Measurements from ENCODE around the gene KLHL29.
"Not testable (repeated sequence)": the region's sequence is repeated elsewhere in the genome, so short reads cannot be mapped to it uniquely, and the experiment has no call there.

Gene KLHL29

DNA sequence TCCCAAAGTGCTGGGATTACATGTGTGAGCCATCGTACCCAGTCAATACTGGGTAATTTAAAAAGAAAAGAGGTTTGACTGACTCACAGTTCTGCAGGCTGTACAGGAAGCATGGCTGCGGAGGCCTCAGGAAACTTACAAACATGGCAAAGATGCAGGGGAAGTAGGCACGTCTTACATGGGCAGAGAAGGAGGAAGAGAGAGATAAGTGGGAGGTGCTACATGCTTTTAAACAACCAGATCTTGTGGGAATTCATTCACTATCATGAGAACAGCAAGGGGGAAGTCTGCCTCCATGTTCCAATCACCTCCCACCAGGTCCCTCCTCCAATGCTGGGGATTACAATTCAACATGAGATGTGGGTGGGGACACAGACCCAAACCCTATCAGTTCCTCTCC lies 349.4 kb downstream of the KLHL29 start:
- no peaks in the 10 kb centered on the region for H3K9me3 ChIP-seq (ENCODE audit: control insufficient read depth in 1 of 2, low read length in 2 of 2)
- H3K9ac ChIP-seq (ENCODE audit: low read depth in 1 of 2, low read length in 2 of 2) = no peak overlapping the region
- H3K27me3 ChIP-seq (ENCODE audit: control insufficient read depth in 1 of 2, insufficient read depth in 2 of 2, low read length in 2 of 2) = no peaks in the 10 kb centered on the region
- no peaks in the 10 kb centered on the region for H3K4me1 ChIP-seq (ENCODE audit: control insufficient read depth in 1 of 2, insufficient read depth in 2 of 2, low read length in 2 of 2)
- peaks cover 0 to 15% of the 10 kb centered on the region in 2 donors for H3K36me3 ChIP-seq (ENCODE audit: control insufficient read depth in 1 of 2, insufficient read depth in 2 of 2, low read length in 2 of 2)
- H3K4me3 ChIP-seq (ENCODE audit: low read depth in 1 of 2, low read length in 2 of 2) = no peak overlapping the region
- no peak overlapping the region for H3K27ac ChIP-seq (ENCODE audit: low read depth, low read length)

- not testable (repeated sequence) for H3K4me1 ChIP-seq (ENCODE audit: control insufficient read depth in 1 of 2, insufficient read depth in 2 of 2, low read length in 2 of 2); H3K9me3 ChIP-seq (ENCODE audit: control insufficient read depth in 1 of 2, low read length in 2 of 2); H3K27ac ChIP-seq (ENCODE audit: low read depth, low read length); H3K27me3 ChIP-seq (ENCODE audit: control insufficient read depth in 1 of 2, insufficient read depth in 2 of 2, low read length in 2 of 2); H3K9ac ChIP-seq (ENCODE audit: low read depth in 1 of 2, low read length in 2 of 2); H3K4me3 ChIP-seq (ENCODE audit: low read depth in 1 of 2, low read length in 2 of 2)
- H3K36me3 ChIP-seq (ENCODE audit: control insufficient read depth in 1 of 2, insufficient read depth in 2 of 2, low read length in 2 of 2) = peaks cover 0 to 15% of the 10 kb centered on the region in 2 donors
Observed at GRCh38 chr2:23736783-23737182, 351.8 kb downstream of the KLHL29 start.

GRCh38 chr2:23745068-23745725 lies 360.2 kb downstream of the KLHL29 start:
- Histone ChIP-seq H3K27ac (ENCODE audit: low read depth, low read length) (no peak overlapping the region), H3K27me3 (ENCODE audit: control insufficient read depth in 1 of 2, insufficient read depth in 2 of 2, low read length in 2 of 2) (no peaks in the 10 kb centered on the region), H3K4me3 (ENCODE audit: low read depth in 1 of 2, low read length in 2 of 2) (no peak overlapping the region), H3K36me3 (ENCODE audit: control insufficient read depth in 1 of 2, insufficient read depth in 2 of 2, low read length in 2 of 2) (peaks cover 0 to 3% of the 10 kb centered on the region in 2 donors), H3K9me3 (ENCODE audit: control insufficient read depth in 1 of 2, low read length in 2 of 2) (no peaks in the 10 kb centered on the region), H3K4me1 (ENCODE audit: control insufficient read depth in 1 of 2, insufficient read depth in 2 of 2, low read length in 2 of 2) (no peaks in the 10 kb centered on the region), H3K9ac (ENCODE audit: low read depth in 1 of 2, low read length in 2 of 2) (no peak overlapping the region)

GRCh38 chr2:23745726-23746105 lies 360.7 kb downstream of the KLHL29 start:
- no peaks in the 10 kb centered on the region for H3K4me1 ChIP-seq (ENCODE audit: control insufficient read depth in 1 of 2, insufficient read depth in 2 of 2, low read length in 2 of 2)
- H3K9me3 ChIP-seq (ENCODE audit: control insufficient read depth in 1 of 2, low read length in 2 of 2) = no peaks in the 10 kb centered on the region
- H3K9ac ChIP-seq (ENCODE audit: low read depth in 1 of 2, low read length in 2 of 2) = no peak overlapping the region
- H3K27ac ChIP-seq (ENCODE audit: low read depth, low read length) = no peak overlapping the region
- no peak overlapping the region for H3K4me3 ChIP-seq (ENCODE audit: low read depth in 1 of 2, low read length in 2 of 2)
- peaks cover 0 to 5% of the 10 kb centered on the region in 2 donors for H3K36me3 ChIP-seq (ENCODE audit: control insufficient read depth in 1 of 2, insufficient read depth in 2 of 2, low read length in 2 of 2)
- H3K27me3 ChIP-seq (ENCODE audit: control insufficient read depth in 1 of 2, insufficient read depth in 2 of 2, low read length in 2 of 2) = no peaks in the 10 kb centered on the region

DNA sequence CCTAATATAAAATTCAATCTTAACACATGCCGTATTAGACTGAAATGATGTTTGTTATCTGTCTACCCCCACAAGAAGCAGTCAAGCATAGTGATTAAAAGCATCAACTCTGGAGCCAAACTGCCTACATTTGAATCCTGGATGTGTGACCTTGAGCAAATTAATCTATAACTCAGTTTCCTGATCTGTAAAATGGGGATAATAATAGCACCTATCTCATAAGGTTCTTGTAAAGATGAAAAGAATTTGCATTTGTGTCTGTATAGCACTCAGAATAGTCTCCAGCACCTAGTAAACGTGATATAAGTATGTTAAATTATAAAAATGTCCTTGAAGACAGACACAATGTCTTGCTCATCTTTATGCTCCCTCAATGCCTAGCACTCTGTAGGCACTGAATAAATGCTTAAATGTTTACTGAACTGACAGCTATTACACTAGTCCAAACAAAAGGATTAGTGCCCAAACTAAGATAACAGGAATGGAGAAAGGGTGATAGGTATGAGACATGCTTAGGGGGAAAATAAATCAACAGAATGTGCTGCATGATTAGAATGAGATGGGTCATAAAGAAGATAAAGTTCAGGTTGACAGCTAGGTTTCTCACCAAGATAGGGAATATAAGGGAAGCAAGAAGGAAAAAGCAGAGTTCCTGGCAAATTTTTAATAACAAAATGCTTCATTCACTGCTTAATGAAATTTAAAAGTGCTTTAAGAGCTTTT lies 361.3 kb downstream of the KLHL29 start:
- H3K27ac ChIP-seq (ENCODE audit: low read depth, low read length) = no peak overlapping the region
- no peaks in the 10 kb centered on the region for H3K9me3 ChIP-seq (ENCODE audit: control insufficient read depth in 1 of 2, low read length in 2 of 2)
- no peak overlapping the region for H3K4me3 ChIP-seq (ENCODE audit: low read depth in 1 of 2, low read length in 2 of 2)
- H3K36me3 ChIP-seq (ENCODE audit: control insufficient read depth in 1 of 2, insufficient read depth in 2 of 2, low read length in 2 of 2) = peaks cover 0 to 8% of the 10 kb centered on the region in 2 donors
- H3K27me3 ChIP-seq (ENCODE audit: control insufficient read depth in 1 of 2, insufficient read depth in 2 of 2, low read length in 2 of 2) = no peaks in the 10 kb centered on the region
- no peaks in the 10 kb centered on the region for H3K4me1 ChIP-seq (ENCODE audit: control insufficient read depth in 1 of 2, insufficient read depth in 2 of 2, low read length in 2 of 2)
- no peak overlapping the region for H3K9ac ChIP-seq (ENCODE audit: low read depth in 1 of 2, low read length in 2 of 2)

DNA sequence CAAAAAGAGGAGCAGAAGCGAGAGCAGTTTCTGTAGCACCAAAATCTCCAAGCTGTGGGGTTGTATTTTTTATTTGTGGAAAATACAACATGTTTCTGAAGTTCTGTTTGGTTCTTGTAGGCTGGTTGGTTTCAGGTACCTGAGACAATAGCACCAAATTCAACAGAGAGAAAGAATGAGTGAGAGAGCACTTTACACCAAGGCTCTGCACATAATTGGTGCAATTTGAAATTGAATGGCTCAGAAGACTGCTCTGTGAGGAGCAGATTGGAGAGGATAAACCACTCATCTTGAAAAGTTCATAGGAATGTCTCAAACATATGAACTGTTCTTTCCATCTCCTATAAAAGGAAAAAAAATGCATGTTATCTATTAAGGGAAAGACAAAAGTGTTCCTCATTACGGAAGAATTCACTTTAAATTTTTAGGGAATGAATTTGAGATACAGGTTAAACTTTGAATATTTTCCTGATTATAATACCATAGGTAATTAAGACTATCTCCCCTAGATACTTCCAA lies 366.8 kb downstream of the KLHL29 start:
- no peaks in the 10 kb centered on the region for H3K9me3 ChIP-seq (ENCODE audit: control insufficient read depth in 1 of 2, low read length in 2 of 2)
- no peaks in the 10 kb centered on the region for H3K4me1 ChIP-seq (ENCODE audit: control insufficient read depth in 1 of 2, insufficient read depth in 2 of 2, low read length in 2 of 2)
- no peaks in the 10 kb centered on the region for H3K27me3 ChIP-seq (ENCODE audit: control insufficient read depth in 1 of 2, insufficient read depth in 2 of 2, low read length in 2 of 2)
- no peak overlapping the region for H3K9ac ChIP-seq (ENCODE audit: low read depth in 1 of 2, low read length in 2 of 2)
- peaks cover 8 to 28% of the 10 kb centered on the region in 2 donors for H3K36me3 ChIP-seq (ENCODE audit: control insufficient read depth in 1 of 2, insufficient read depth in 2 of 2, low read length in 2 of 2)
- H3K4me3 ChIP-seq (ENCODE audit: low read depth in 1 of 2, low read length in 2 of 2) = no peak overlapping the region
- no peak overlapping the region for H3K27ac ChIP-seq (ENCODE audit: low read depth, low read length)

GRCh38 chr2:23753291-23754010 lies 368.5 kb downstream of the KLHL29 start:
- no peaks in the 10 kb centered on the region for H3K9me3 ChIP-seq (ENCODE audit: control insufficient read depth in 1 of 2, low read length in 2 of 2)
- H3K4me3 ChIP-seq (ENCODE audit: low read depth in 1 of 2, low read length in 2 of 2) = no peak overlapping the region
- peaks cover 0 to 6% of the 10 kb centered on the region in 2 donors for H3K4me1 ChIP-seq (ENCODE audit: control insufficient read depth in 1 of 2, insufficient read depth in 2 of 2, low read length in 2 of 2)

GRCh38 chr2:23754970-23755369 lies 370.0 kb downstream of the KLHL29 start:
- Histone ChIP-seq H3K27ac (ENCODE audit: low read depth, low read length) (no peak overlapping the region), H3K27me3 (ENCODE audit: control insufficient read depth in 1 of 2, insufficient read depth in 2 of 2, low read length in 2 of 2) (no peaks in the 10 kb centered on the region), H3K36me3 (ENCODE audit: control insufficient read depth in 1 of 2, insufficient read depth in 2 of 2, low read length in 2 of 2) (peaks cover 10 to 41% of the 10 kb centered on the region in 2 donors), H3K9ac (ENCODE audit: low read depth in 1 of 2, low read length in 2 of 2) (no peak overlapping the region), H3K4me1 (ENCODE audit: control insufficient read depth in 1 of 2, insufficient read depth in 2 of 2, low read length in 2 of 2) (peaks cover 0 to 6% of the 10 kb centered on the region in 2 donors), H3K4me3 (ENCODE audit: low read depth in 1 of 2, low read length in 2 of 2) (no peak overlapping the region), H3K9me3 (ENCODE audit: control insufficient read depth in 1 of 2, low read length in 2 of 2) (no peaks in the 10 kb centered on the region)

More at GRCh38 chr2:23753291-23754010, 368.5 kb downstream of the KLHL29 start:
- Histone ChIP-seq H3K27me3 (ENCODE audit: control insufficient read depth in 1 of 2, insufficient read depth in 2 of 2, low read length in 2 of 2) (no peaks in the 10 kb centered on the region), H3K9ac (ENCODE audit: low read depth in 1 of 2, low read length in 2 of 2) (no peak overlapping the region), H3K36me3 (ENCODE audit: control insufficient read depth in 1 of 2, insufficient read depth in 2 of 2, low read length in 2 of 2) (peaks cover 8 to 37% of the 10 kb centered on the region in 2 donors), H3K27ac (ENCODE audit: low read depth, low read length) (no peak overlapping the region)

GRCh38 chr2:23756593-23757292 lies 371.8 kb downstream of the KLHL29 start:
- no peak overlapping the region for H3K27ac ChIP-seq (ENCODE audit: low read depth, low read length)
- H3K4me1 ChIP-seq (ENCODE audit: control insufficient read depth in 1 of 2, insufficient read depth in 2 of 2, low read length in 2 of 2) = peaks cover 0 to 6% of the 10 kb centered on the region in 2 donors

More at GRCh38 chr2:23756593-23757292, 371.8 kb downstream of the KLHL29 start:
- H3K9ac ChIP-seq (ENCODE audit: low read depth in 1 of 2, low read length in 2 of 2) = no peak overlapping the region
- H3K27me3 ChIP-seq (ENCODE audit: control insufficient read depth in 1 of 2, insufficient read depth in 2 of 2, low read length in 2 of 2) = no peaks in the 10 kb centered on the region
- H3K9me3 ChIP-seq (ENCODE audit: control insufficient read depth in 1 of 2, low read length in 2 of 2) = no peaks in the 10 kb centered on the region
- H3K4me3 ChIP-seq (ENCODE audit: low read depth in 1 of 2, low read length in 2 of 2) = no peak overlapping the region
- H3K36me3 ChIP-seq (ENCODE audit: control insufficient read depth in 1 of 2, insufficient read depth in 2 of 2, low read length in 2 of 2) = peaks cover 15 to 32% of the 10 kb centered on the region in 2 donors
